SK-N-SH (cell line): Measurements from ENCODE around the gene CINP.

Source experiments
- EP300 ChIP-seq, 2 experiments: IDR thresholded peaks; 2 replicates each; pipeline versions ENCODE4 v1.4.0 to v1.6.1; 2012; ENCODE audit warnings: borderline replicate concordance in 1 of 2, low read depth in 1 of 2, low read length in 1 of 2
- EZH2phosphoT487 ChIP-seq: fragments of 200-600 bp; sonication (generic); IDR thresholded peaks from 2 replicates; pipeline ENCODE4 v1.6.1; 2017; ENCODE audit warnings: low read depth, mixed run types, mild to moderate bottlenecking, antibody characterized with exemption, moderate library complexity, borderline replicate concordance
- GABPA ChIP-seq: IDR thresholded peaks from 2 replicates; pipeline ENCODE4 v1.4.0; 2012; ENCODE audit warnings: low read depth, mild to moderate bottlenecking
- MAX ChIP-seq: IDR thresholded peaks from 2 replicates; pipeline ENCODE4 v1.4.0; 2012; ENCODE audit warnings: low read depth
- MXI1 ChIP-seq: IDR thresholded peaks from 2 replicates; pipeline ENCODE4 v1.6.1; 2012; ENCODE audit warnings: mild to moderate bottlenecking, low read depth, low read length, improper control_type of control experiment
- NFIC ChIP-seq: IDR thresholded peaks from 2 replicates; pipeline ENCODE4 v1.4.0; 2012; ENCODE audit warnings: borderline replicate concordance
- POLR2AphosphoS5 ChIP-seq: IDR thresholded peaks from 2 replicates; pipeline ENCODE4 v1.6.1; 2012; ENCODE audit warnings: low read depth, low read length
- RFX5 ChIP-seq: IDR thresholded peaks from 2 replicates; pipeline ENCODE4 v1.6.1; 2012; ENCODE audit warnings: mild to moderate bottlenecking, improper control_type of control experiment, low read length
- SIN3A ChIP-seq: IDR thresholded peaks from 2 replicates; pipeline ENCODE4 v1.6.1; 2012; ENCODE audit warnings: low read depth, mild to moderate bottlenecking, low read length, moderate library complexity, borderline replicate concordance
- SMC3 ChIP-seq: IDR thresholded peaks from 2 replicates; pipeline ENCODE4 v1.6.1; 2012; ENCODE audit warnings: low read depth, low read length, improper control_type of control experiment
- TCF12 ChIP-seq: IDR thresholded peaks from 2 replicates; pipeline ENCODE4 v1.4.0; 2012
- TEAD4 ChIP-seq: IDR thresholded peaks from 2 replicates; pipeline ENCODE4 v1.4.0; 2012; ENCODE audit warnings: mild to moderate bottlenecking, borderline replicate concordance; ENCODE audit not compliant: insufficient read depth
- USF1 ChIP-seq: IDR thresholded peaks from 2 replicates; pipeline ENCODE4 v1.4.0; 2012; ENCODE audit warnings: low read depth, borderline replicate concordance
- TF ChIP-seq, protein P1 (sequence below): fragments of 200-600 bp; sonication (generic); IDR thresholded peaks from 2 replicates; pipeline ENCODE4 v1.6.1; 2017; ENCODE audit warnings: antibody characterized with exemption, mild to moderate bottlenecking, moderate library complexity

DNA sequence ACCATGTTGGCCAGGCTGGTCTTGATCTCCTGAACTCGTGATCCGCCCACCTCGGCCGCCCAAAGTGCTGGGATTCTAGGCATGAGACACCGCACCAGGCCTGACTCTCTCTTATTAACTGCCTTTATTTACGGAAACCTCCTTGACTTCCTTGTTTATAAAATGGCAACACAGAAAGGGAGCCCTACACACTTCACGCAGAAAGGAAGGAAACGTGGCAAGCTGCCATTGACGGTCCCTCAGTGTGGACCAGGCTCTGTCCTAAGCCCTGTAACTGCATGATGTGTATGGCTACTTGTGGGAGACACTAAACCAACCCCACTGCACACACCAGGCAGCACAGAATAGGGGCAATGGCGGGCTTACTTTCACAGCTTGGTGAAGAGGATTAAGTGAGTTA lies 11.7 kb downstream of the CINP start:
- TF ChIP-seq, protein P1, sequence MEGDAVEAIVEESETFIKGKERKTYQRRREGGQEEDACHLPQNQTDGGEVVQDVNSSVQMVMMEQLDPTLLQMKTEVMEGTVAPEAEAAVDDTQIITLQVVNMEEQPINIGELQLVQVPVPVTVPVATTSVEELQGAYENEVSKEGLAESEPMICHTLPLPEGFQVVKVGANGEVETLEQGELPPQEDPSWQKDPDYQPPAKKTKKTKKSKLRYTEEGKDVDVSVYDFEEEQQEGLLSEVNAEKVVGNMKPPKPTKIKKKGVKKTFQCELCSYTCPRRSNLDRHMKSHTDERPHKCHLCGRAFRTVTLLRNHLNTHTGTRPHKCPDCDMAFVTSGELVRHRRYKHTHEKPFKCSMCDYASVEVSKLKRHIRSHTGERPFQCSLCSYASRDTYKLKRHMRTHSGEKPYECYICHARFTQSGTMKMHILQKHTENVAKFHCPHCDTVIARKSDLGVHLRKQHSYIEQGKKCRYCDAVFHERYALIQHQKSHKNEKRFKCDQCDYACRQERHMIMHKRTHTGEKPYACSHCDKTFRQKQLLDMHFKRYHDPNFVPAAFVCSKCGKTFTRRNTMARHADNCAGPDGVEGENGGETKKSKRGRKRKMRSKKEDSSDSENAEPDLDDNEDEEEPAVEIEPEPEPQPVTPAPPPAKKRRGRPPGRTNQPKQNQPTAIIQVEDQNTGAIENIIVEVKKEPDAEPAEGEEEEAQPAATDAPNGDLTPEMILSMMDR = no peak
- no peak for TF ChIP-seq POLR2AphosphoS5
- no peak for TF ChIP-seq NFIC
- no peak for TF ChIP-seq TCF12
- TF ChIP-seq EP300 (IDR thresholded peaks at IDR 0.05; ENCODE audit: borderline replicate concordance in 1 of 2, low read depth in 1 of 2, low read length in 1 of 2) = no peak
- TF ChIP-seq GABPA = no peak
- no peak for TF ChIP-seq EZH2phosphoT487
- TF ChIP-seq SIN3A = no peak
- no peak for TF ChIP-seq TEAD4
- no peak for TF ChIP-seq SMC3
- TF ChIP-seq MAX = no peak
- TF ChIP-seq USF1 = no peak
- no peak for TF ChIP-seq RFX5
- TF ChIP-seq MXI1 = no peak
